ENCODE data around the gene TMTC1.

The TMTC1 gene

DNA sequence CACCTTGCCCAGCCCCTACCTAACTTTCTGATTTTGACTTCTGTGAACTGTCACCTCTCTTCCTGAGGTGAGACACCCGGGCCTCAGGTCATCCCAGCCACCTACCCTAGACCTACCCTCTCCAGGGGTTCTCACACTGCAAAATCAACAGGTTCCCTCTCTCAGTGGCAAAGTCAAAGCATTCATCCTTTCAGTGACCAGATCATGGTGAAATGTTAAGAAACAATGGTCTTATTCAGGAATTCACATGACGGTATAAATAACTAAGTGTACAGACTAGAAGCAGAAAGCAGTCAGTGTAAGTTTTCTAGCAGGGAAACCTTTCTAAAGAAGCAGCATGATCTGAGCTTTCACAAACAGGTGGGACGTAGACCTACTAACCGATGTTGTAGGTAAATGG, 133.4 kb downstream of the TMTC1 start (continued):
- no peak for TF ChIP-seq PPARA (CRISPR knock-in tag; IDR thresholded peaks at IDR 0.05; ENCODE audit: borderline replicate concordance)
- TF ChIP-seq RARB (CRISPR knock-in tag; IDR thresholded peaks at IDR 0.05) = no peak
- no peak for TF ChIP-seq ESRRG (CRISPR knock-in tag; IDR thresholded peaks at IDR 0.05)
- TF ChIP-seq ZNF565 (CRISPR knock-in tag; conservative IDR thresholded peaks at IDR 0.05; ENCODE audit: low read depth) = no peak
- TF ChIP-seq SNAI2 (CRISPR knock-in tag; IDR thresholded peaks at IDR 0.05) = no peak

DNA sequence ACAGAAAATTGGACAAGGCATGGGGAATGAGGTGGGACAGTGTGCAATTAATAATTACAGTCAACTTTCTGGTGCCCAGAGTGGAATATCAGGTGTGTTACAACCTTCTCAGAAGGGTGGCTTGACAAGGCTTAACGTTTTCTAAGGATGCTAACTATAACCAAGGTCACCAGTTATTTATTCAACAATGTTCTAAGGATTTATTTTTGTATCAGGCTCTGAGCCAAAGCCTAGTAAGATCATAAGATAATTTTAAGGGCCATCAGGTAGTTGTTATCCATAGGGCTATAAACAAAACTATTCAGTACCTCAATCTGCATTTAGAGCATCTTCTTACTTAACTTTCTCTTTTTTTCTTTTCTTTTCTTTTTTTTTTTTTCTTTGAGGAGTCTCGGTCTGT, 134.0 kb downstream of the TMTC1 start:
- no peak for ATAC-seq
- TF ChIP-seq RARB (CRISPR knock-in tag; IDR thresholded peaks at IDR 0.05) = no peak
- TF ChIP-seq, protein P1, sequence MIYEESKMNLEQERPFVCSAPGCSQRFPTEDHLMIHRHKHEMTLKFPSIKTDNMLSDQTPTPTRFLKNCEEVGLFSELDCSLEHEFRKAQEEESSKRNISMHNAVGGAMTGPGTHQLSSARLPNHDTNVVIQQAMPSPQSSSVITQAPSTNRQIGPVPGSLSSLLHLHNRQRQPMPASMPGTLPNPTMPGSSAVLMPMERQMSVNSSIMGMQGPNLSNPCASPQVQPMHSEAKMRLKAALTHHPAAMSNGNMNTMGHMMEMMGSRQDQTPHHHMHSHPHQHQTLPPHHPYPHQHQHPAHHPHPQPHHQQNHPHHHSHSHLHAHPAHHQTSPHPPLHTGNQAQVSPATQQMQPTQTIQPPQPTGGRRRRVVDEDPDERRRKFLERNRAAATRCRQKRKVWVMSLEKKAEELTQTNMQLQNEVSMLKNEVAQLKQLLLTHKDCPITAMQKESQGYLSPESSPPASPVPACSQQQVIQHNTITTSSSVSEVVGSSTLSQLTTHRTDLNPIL (CRISPR knock-in tag; IDR thresholded peaks at IDR 0.05; ENCODE audit: low read depth) = no peak

GRCh38 chr12:29644536-29645162, 139.1 kb downstream of the TMTC1 start:
- no peak for ATAC-seq
- TF ChIP-seq PPARA (CRISPR knock-in tag; IDR thresholded peaks at IDR 0.05; ENCODE audit: borderline replicate concordance) (no peak), RARB (CRISPR knock-in tag; IDR thresholded peaks at IDR 0.05) (no peak), CSRNP3 (CRISPR knock-in tag; IDR thresholded peaks at IDR 0.05) (no peak), GLIS3 (CRISPR knock-in tag; IDR thresholded peaks at IDR 0.05) (no peak), ARNTL (CRISPR knock-in tag; IDR thresholded peaks at IDR 0.05; ENCODE audit: borderline replicate concordance, low read depth) (no peak), SNAI2 (CRISPR knock-in tag; IDR thresholded peaks at IDR 0.05) (no peak), TCF4 (CRISPR knock-in tag; IDR thresholded peaks at IDR 0.05; ENCODE audit: borderline replicate concordance) (no peak), OSR1 (CRISPR knock-in tag; IDR thresholded peaks at IDR 0.05) (no peak), TOX (CRISPR knock-in tag; IDR thresholded peaks at IDR 0.05; ENCODE audit: borderline replicate concordance) (no peak), PATZ1 (CRISPR knock-in tag; IDR thresholded peaks at IDR 0.05; ENCODE audit: borderline replicate concordance) (no peak), BACH2 (CRISPR knock-in tag; IDR thresholded peaks at IDR 0.05; ENCODE audit: borderline replicate concordance) (no peak), ISL1 (CRISPR knock-in tag; IDR thresholded peaks at IDR 0.05) (no peak), ZFP30 (CRISPR knock-in tag; IDR thresholded peaks at IDR 0.05) (no peak), ZNF565 (CRISPR knock-in tag; conservative IDR thresholded peaks at IDR 0.05; ENCODE audit: low read depth) (no peak), ZFP3 (CRISPR knock-in tag; IDR thresholded peaks at IDR 0.05) (no peak), ZNF70 (CRISPR knock-in tag; IDR thresholded peaks at IDR 0.05) (no peak)
- TF ChIP-seq, protein P1 (CRISPR knock-in tag; IDR thresholded peaks at IDR 0.05; ENCODE audit: low read depth) = no peak
- TF ChIP-seq, protein P2, sequence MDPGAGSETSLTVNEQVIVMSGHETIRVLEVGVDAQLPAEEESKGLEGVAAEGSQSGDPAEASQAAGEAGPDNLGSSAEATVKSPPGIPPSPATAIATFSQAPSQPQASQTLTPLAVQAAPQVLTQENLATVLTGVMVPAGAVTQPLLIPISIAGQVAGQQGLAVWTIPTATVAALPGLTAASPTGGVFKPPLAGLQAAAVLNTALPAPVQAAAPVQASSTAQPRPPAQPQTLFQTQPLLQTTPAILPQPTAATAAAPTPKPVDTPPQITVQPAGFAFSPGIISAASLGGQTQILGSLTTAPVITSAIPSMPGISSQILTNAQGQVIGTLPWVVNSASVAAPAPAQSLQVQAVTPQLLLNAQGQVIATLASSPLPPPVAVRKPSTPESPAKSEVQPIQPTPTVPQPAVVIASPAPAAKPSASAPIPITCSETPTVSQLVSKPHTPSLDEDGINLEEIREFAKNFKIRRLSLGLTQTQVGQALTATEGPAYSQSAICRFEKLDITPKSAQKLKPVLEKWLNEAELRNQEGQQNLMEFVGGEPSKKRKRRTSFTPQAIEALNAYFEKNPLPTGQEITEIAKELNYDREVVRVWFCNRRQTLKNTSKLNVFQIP (CRISPR knock-in tag; IDR thresholded peaks at IDR 0.05; ENCODE audit: borderline replicate concordance, low read depth) = no peak

GRCh38 chr12:29640589-29641345, 143.0 kb downstream of the TMTC1 start:
- ATAC-seq = no peak
- TF ChIP-seq ZC3H10 (CRISPR knock-in tag; IDR thresholded peaks at IDR 0.05) = no peak
- TF ChIP-seq ISL1 (CRISPR knock-in tag; IDR thresholded peaks at IDR 0.05) = no peak
- TF ChIP-seq, protein P1 (CRISPR knock-in tag; IDR thresholded peaks at IDR 0.05; ENCODE audit: low read depth) = no peak
- no peak for TF ChIP-seq SNAI2 (CRISPR knock-in tag; IDR thresholded peaks at IDR 0.05)
- TF ChIP-seq ZNF70 (CRISPR knock-in tag; IDR thresholded peaks at IDR 0.05) = no peak
- TF ChIP-seq ZFP3 (CRISPR knock-in tag; IDR thresholded peaks at IDR 0.05) = no peak
- TF ChIP-seq PATZ1 (CRISPR knock-in tag; IDR thresholded peaks at IDR 0.05; ENCODE audit: borderline replicate concordance) = no peak
- TF ChIP-seq BACH2 (CRISPR knock-in tag; IDR thresholded peaks at IDR 0.05; ENCODE audit: borderline replicate concordance) = no peak
- no peak for TF ChIP-seq ARNTL (CRISPR knock-in tag; IDR thresholded peaks at IDR 0.05; ENCODE audit: borderline replicate concordance, low read depth)
- no peak for TF ChIP-seq ZNF8 (CRISPR knock-in tag; IDR thresholded peaks at IDR 0.05)
- TF ChIP-seq CSDC2 (CRISPR knock-in tag; IDR thresholded peaks at IDR 0.05) = no peak
- no peak for TF ChIP-seq RARB (CRISPR knock-in tag; IDR thresholded peaks at IDR 0.05)
